GM12892 (cell line): ENCODE data around the gene ZBTB3. TPM values are rescaled to one million over a fixed set of nuclear protein-coding genes. Genes with fewer than 3 reads are reported as not detected.

Experiments
- DNase-seq: peaks from one replicate; pipeline ENCODE4 v3.0.0; 2011; ENCODE audit not compliant: insufficient read length
- FAIRE-seq: peaks from 2 replicates; lab custom pipeline; 2011; peaks lifted over from hg19 to GRCh38; lab: Jason Lieb, UNC
- POLR2A ChIP-seq: IDR thresholded peaks from 2 replicates; pipeline ENCODE4 v1.6.1; 2011; ENCODE audit warnings: low read depth, low read length, control low read depth
- POLR2AphosphoS5 ChIP-seq: IDR thresholded peaks from 2 replicates; pipeline ENCODE4 v1.6.1; 2011; ENCODE audit warnings: low read depth, low read length, control low read depth
- TAF1 ChIP-seq: IDR thresholded peaks from 2 replicates; pipeline ENCODE4 v1.6.1; 2011; ENCODE audit warnings: low read depth, mild to moderate bottlenecking, control low read depth, low read length, borderline replicate concordance
- polyA plus RNA-seq: library from polyadenylated mRNA; unstranded; fragments of >200 nt; gene quantifications from one replicate; pipeline ENCODE4 v1.2.1, GENCODE V29; 2012; ENCODE audit warnings: missing spikeins, inconsistent platforms; ENCODE audit not compliant: missing spikeins

Gene ZBTB3
- 2.4 TPM for polyA plus RNA-seq

GRCh38 chr11:62753736-62754603 is at the start of gene ZBTB3:
Gene ZBTB3, minus strand, starts transcription at chr11:62754160. Its CDS starts 496 bp downstream, at chr11:62753664.
- TF ChIP-seq POLR2AphosphoS5, result peak; percentile 95
- peak; percentile 89 for TF ChIP-seq POLR2A
- peak; percentile 55; the same call in 1 of the 2 replicates for TF ChIP-seq TAF1
- peak; percentile 100 for FAIRE-seq
- DNase-seq, result peak; percentile 95

- DNase-seq (no peak), FAIRE-seq (no peak)
- TF ChIP-seq POLR2AphosphoS5, result no peak
- TF ChIP-seq POLR2A, result no peak
- TF ChIP-seq TAF1, result no peak
Observed at GRCh38 chr11:62801071-62801470, 47.1 kb upstream of the ZBTB3 start.

DNA sequence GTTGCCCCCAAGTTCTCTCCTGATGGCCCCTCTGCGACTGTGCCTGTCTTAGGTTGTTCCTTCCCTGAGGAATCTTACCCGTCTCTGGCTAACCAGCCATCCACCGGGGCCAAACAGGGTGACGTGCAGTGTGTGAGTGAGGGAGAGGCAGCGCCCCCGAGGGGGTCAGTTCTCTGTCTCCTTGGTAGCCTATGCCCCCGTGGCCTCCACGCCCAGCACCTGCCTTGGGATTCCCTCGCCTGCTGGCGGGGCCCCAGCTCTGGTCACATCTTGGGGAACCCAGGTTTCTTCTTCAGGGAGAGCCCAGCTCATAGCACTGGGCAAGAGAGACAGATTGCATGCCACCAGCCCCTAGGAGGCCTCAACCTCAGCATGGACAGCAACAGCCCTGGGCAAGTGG is 45.5 kb upstream of the ZBTB3 start:
- no peak for DNase-seq
- no peak for FAIRE-seq
- no peak for TF ChIP-seq TAF1
- no peak for TF ChIP-seq POLR2A
- no peak for TF ChIP-seq POLR2AphosphoS5

DNA sequence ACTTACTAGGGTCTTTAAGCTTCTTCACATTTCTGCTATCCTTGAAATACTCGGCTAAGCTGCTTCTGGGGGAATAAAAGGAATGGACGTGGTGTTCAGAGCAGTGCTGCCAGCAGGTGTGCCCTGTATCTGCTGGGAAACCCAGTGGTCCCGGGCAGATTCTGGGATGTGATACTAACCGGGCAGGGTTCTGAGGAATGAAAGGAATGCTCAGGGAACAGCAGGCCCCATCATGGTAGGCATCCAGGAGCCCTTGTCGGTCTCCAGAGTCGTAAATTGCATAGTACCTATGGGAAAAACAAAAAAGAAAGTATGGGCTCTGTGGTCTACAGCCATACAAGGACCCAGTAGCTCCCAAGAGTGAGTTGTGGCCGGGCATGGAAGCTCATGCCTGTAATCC is 42.3 kb upstream of the ZBTB3 start:
- DNase-seq (no peak), FAIRE-seq (no peak)
- no peak for TF ChIP-seq TAF1
- TF ChIP-seq POLR2A, result no peak
- no peak for TF ChIP-seq POLR2AphosphoS5

GRCh38 chr11:62794201-62794775 is 40.3 kb upstream of the ZBTB3 start:
- FAIRE-seq (no peak), DNase-seq (no peak)
- no peak for TF ChIP-seq TAF1
- no peak for TF ChIP-seq POLR2A
- TF ChIP-seq POLR2AphosphoS5, result no peak

DNA sequence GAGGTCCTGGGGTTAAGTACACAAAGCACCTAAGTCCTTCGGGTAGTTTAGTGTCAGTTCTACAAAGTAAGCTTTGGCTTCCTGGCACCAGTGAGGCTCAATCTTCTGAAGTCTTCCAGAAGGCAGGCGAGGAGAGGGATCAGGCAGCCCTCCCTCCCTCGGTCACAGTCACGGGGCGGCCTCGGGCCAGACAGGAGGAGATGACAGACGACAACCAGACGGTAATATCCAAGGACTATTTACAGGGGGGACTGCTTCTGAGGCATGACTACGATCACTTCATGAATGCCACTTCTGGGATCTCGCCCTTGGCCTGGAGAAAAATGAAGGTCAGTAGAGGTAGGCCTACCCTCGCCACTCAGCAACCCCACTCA is 38.2 kb upstream of the ZBTB3 start:
- DNase-seq, result no peak
- no peak for FAIRE-seq
- no peak for TF ChIP-seq POLR2A
- TF ChIP-seq TAF1, result no peak
- TF ChIP-seq POLR2AphosphoS5, result no peak

- FAIRE-seq (peak; percentile 96), DNase-seq (peak; percentile 90)
- TF ChIP-seq TAF1 (peak; percentile 75), POLR2AphosphoS5 (peak; percentile 98), POLR2A (peak; percentile 97)
Observed at GRCh38 chr11:62791501-62792201, 37.7 kb upstream of the ZBTB3 start, which contains the start of gene TMEM223. Gene TMEM223, minus strand, starts transcription at chr11:62792006. Its CDS starts 12 bp downstream, at chr11:62791994.

- DNase-seq (no peak), FAIRE-seq (no peak)
- TF ChIP-seq POLR2A, result peak; percentile 15; the same call in 1 of the 2 replicates
- no peak; the same call in 1 of the 2 replicates for TF ChIP-seq POLR2AphosphoS5
- TF ChIP-seq TAF1, result no peak
Observed at GRCh38 chr11:62789576-62789975, 35.6 kb upstream of the ZBTB3 start.

- FAIRE-seq, result no peak
- no peak for DNase-seq
Observed at GRCh38 chr11:62788991-62789390, 35.0 kb upstream of the ZBTB3 start.

GRCh38 chr11:62787005-62787759 is 33.2 kb upstream of the ZBTB3 start, which contains the start of gene TMEM179B:
Gene TMEM179B, plus strand, starts transcription at chr11:62787402. Its CDS starts 30 bp downstream, at chr11:62787432.
- FAIRE-seq, result peak; percentile 98
- peak; percentile 95 for DNase-seq
- TF ChIP-seq POLR2AphosphoS5 (peak; percentile 98), TAF1 (peak; percentile 75), POLR2A (peak; percentile 99)

More at GRCh38 chr11:62788991-62789390, 35.0 kb upstream of the ZBTB3 start:
- TF ChIP-seq TAF1 (no peak), POLR2AphosphoS5 (no peak), POLR2A (no peak)
